Stimulated activated CD8-positive, alpha-beta memory T cell treated with anti-CD3 and anti-CD28 coated beads, Interleukin-7, amount 100 ng/mL, for 24 hours (primary cell): Measurements from ENCODE around the gene GLRX3.
"Not testable (repeated sequence)": the region's sequence is repeated elsewhere in the genome, so short reads cannot be mapped to it uniquely, and the experiment has no call there.

ENCODE experiments used
- DNase-seq: peaks from one replicate; pipeline ENCODE4 v3.0.0-alpha.2; 2020; ENCODE audit warnings: low read depth

The GLRX3 gene

GRCh38 chr10:130136226-130137089 is at the start of gene GLRX3:
TSS of gene GLRX3 (plus strand) at chr10:130136391. CDS start at chr10:130136421, 30 bp downstream.
- peak; percentile 79 for DNase-seq

GRCh38 chr10:130090565-130090964 is 45.6 kb upstream of the GLRX3 start:
- not testable (repeated sequence) for DNase-seq

GRCh38 chr10:130099344-130099743 is 36.8 kb upstream of the GLRX3 start:
- DNase-seq, result no peak

GRCh38 chr10:130105724-130106123 is 30.5 kb upstream of the GLRX3 start:
- DNase-seq, result no peak

- DNase-seq, result not testable (repeated sequence)
Observed at GRCh38 chr10:130108146-130108545, 28.0 kb upstream of the GLRX3 start.

- DNase-seq, result no peak
Observed at GRCh38 chr10:130108934-130109604, 27.1 kb upstream of the GLRX3 start.

- peak; percentile 33 for DNase-seq
Observed at GRCh38 chr10:130109796-130110245, 26.4 kb upstream of the GLRX3 start.

GRCh38 chr10:130110246-130111112 is 25.7 kb upstream of the GLRX3 start, which contains the start of gene C10orf143:
TSS of gene C10orf143 (minus strand) at chr10:130110830. CDS start at chr10:130110772, 58 bp downstream.
- DNase-seq, result peak; percentile 98

GRCh38 chr10:130111113-130111851 is 24.9 kb upstream of the GLRX3 start:
- DNase-seq, result peak; percentile 88

GRCh38 chr10:130111852-130112180 is 24.4 kb upstream of the GLRX3 start:
- no peak for DNase-seq

GRCh38 chr10:130112821-130113220 is 23.4 kb upstream of the GLRX3 start:
- DNase-seq, result no peak

- DNase-seq, result not testable (repeated sequence)
Observed at GRCh38 chr10:130116942-130117341, 19.2 kb upstream of the GLRX3 start.

- DNase-seq, result not testable (repeated sequence)
Observed at GRCh38 chr10:130117535-130117934, 18.7 kb upstream of the GLRX3 start.

- DNase-seq, result no peak
Observed at GRCh38 chr10:130121486-130122079, 14.6 kb upstream of the GLRX3 start.

GRCh38 chr10:130127364-130128061 is 8.7 kb upstream of the GLRX3 start:
- DNase-seq, result no peak

GRCh38 chr10:130128062-130128781 is 8.0 kb upstream of the GLRX3 start:
- DNase-seq, result no peak

GRCh38 chr10:130128922-130129321 is 7.3 kb upstream of the GLRX3 start:
- DNase-seq, result no peak

- no peak for DNase-seq
Observed at GRCh38 chr10:130135676-130136225, 440 bp upstream of the GLRX3 start.

- no peak for DNase-seq
Observed at GRCh38 chr10:130137090-130137448, 878 bp downstream of the GLRX3 start.
